Osteoblast (primary cell): ENCODE measurements around the gene FARS2. TPM values are rescaled to one million over a fixed set of nuclear protein-coding genes. Genes with fewer than 3 reads are reported as not detected.

Experiments used
- DNase-seq: peaks from one replicate; pipeline ENCODE4 v3.0.0; 2011; ENCODE audit warnings: low spot score, mixed read lengths; ENCODE audit not compliant: insufficient read length; ENCODE audit errors: missing footprints
- H2AFZ ChIP-seq: 2 replicates; pipeline ENCODE4 v1.6.0; 2011; ENCODE audit warnings: mild to moderate bottlenecking, low read length
- H3K27ac ChIP-seq: 2 replicates; pipeline ENCODE4 v1.5.1; 2011; ENCODE audit warnings: mild to moderate bottlenecking, low read depth, low read length, moderate library complexity
- H3K27me3 ChIP-seq: 2 replicates; pipeline ENCODE4 v1.6.0; 2012; ENCODE audit warnings: mild to moderate bottlenecking, control low read depth, inconsistent platforms, low read length, moderate library complexity; ENCODE audit not compliant: insufficient read depth
- H3K36me3 ChIP-seq: 2 replicates; pipeline ENCODE4 v1.5.1; 2011; ENCODE audit warnings: mild to moderate bottlenecking, low read length, control low read depth, moderate library complexity; ENCODE audit not compliant: insufficient read depth
- H3K4me1 ChIP-seq: 2 replicates; pipeline ENCODE4 v1.5.1; 2011; ENCODE audit warnings: mild to moderate bottlenecking, low read length, control low read depth, moderate library complexity; ENCODE audit not compliant: insufficient read depth
- H3K4me2 ChIP-seq: 2 replicates; pipeline ENCODE4 v1.6.0; 2011; ENCODE audit warnings: mild to moderate bottlenecking, low read length; ENCODE audit not compliant: insufficient read depth
- H3K4me3 ChIP-seq: fragments of 200-600 bp; sonication (generic); 3 replicates; pipeline ENCODE4 v1.5.1; 2012; ENCODE audit warnings: mild to moderate bottlenecking, low read length, inconsistent platforms; ENCODE audit not compliant: insufficient read depth
- H3K79me2 ChIP-seq: 2 replicates; pipeline ENCODE4 v1.6.0; 2012; ENCODE audit warnings: mild to moderate bottlenecking, low read length, control low read depth, inconsistent platforms; ENCODE audit not compliant: insufficient read depth
- H3K9me3 ChIP-seq: 2 replicates; pipeline ENCODE4 v1.5.1; 2011; ENCODE audit warnings: low read depth, low read length, control low read depth
- H4K20me1 ChIP-seq: 2 replicates; pipeline ENCODE4 v1.6.0; 2012; ENCODE audit warnings: mild to moderate bottlenecking, low read length, control low read depth; ENCODE audit not compliant: insufficient read depth
- CTCF ChIP-seq: IDR thresholded peaks from 2 replicates; pipeline ENCODE4 v1.5.1; 2011; ENCODE audit warnings: mild to moderate bottlenecking, low read depth, low read length, moderate library complexity; ENCODE audit errors: extremely low read depth
- total RNA-seq: library from RNA; depleted of rRNA; stranded (reverse); fragments of >200 nt; gene quantifications from 2 replicates; pipeline ENCODE4 v1.2.3, GENCODE V29; 2012

Gene FARS2
- total RNA-seq, 1 donor, result 29.7 TPM

DNA sequence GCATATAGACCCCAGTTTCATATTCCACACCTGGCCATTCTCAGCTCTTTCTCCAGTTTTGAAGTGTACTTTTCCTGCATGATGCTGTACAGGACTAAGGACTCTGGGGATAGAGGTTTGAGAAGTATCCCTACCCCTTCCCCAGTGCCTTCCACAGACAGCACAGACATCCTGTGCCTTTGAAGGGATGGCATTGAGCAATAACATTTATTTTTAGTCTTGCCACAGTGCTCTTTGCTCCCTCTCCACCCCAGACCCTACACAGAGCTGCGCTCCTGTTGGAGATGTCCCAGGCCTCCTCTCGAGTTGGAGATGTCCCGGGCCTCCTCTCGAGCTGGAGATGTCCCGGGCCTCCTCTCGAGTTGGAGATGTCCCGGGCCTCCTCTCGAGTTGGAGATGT is 275.8 kb downstream of the FARS2 start:
- no peaks in the 10 kb centered on the region for H4K20me1 ChIP-seq
- no peaks in the 10 kb centered on the region for H3K9me3 ChIP-seq
- no peaks in the 10 kb centered on the region for H3K79me2 ChIP-seq
- no peak overlapping the region for H3K27ac ChIP-seq
- no peaks in the 10 kb centered on the region for H3K36me3 ChIP-seq
- H3K4me1 ChIP-seq, result peaks cover 18% of the 10 kb centered on the region
- no peaks in the 10 kb centered on the region for H3K27me3 ChIP-seq
- no peak overlapping the region for H2AFZ ChIP-seq
- no peak for DNase-seq
- no peak overlapping the region for H3K4me3 ChIP-seq
- no peak for TF ChIP-seq CTCF
- no peak overlapping the region for H3K4me2 ChIP-seq

DNA sequence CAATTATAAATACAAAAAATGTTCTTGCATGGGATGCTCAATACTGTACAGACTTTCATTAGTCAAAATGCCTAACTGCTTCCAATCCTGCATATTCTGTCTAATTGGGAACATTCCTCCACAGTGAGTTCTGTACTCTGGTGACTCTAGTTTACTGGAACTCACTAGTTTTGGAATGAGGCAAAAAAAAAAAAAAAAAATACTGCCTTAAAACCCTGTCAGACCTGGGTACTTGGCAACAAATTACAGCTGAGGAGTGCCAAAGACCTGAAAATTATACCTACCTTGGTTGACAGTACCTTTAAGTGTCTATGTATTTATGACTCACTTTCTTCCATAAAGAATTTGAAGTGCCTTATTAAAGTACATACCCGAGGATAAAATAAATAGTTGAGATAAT is 276.7 kb downstream of the FARS2 start:
- no peaks in the 10 kb centered on the region for H3K9me3 ChIP-seq

DNA sequence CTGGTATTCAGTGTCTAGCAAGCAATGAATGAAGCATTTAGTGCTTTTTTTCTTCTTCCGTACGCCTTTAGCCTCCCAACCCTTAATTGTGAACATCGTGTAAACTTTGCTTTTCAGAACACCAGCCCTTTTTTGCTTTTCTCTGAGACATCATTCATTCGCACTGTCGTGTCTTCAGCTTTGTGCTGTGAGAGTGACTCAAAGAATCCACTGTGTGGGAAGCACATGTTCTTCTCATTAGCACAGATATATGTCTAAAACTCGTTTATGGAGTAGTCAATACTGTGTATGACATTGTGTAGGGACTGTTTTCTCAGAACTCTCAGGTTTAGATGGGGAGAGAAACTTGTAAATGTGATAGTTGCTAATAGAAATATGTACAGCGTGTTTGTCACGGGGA is 279.1 kb downstream of the FARS2 start:
- no peak for DNase-seq
- Histone ChIP-seq H3K27me3 (no peaks in the 10 kb centered on the region), H3K4me1 (peaks cover 19% of the 10 kb centered on the region), H3K36me3 (no peaks in the 10 kb centered on the region), H3K9me3 (no peaks in the 10 kb centered on the region), H3K27ac (no peak overlapping the region), H2AFZ (no peak overlapping the region), H3K79me2 (no peaks in the 10 kb centered on the region), H4K20me1 (no peaks in the 10 kb centered on the region), H3K4me2 (peak overlapping the region; percentile 12), H3K4me3 (no peak overlapping the region)
- no peak for TF ChIP-seq CTCF

More for the DNA sequence above, 276.7 kb downstream of the FARS2 start:
- no peaks in the 10 kb centered on the region for H3K27me3 ChIP-seq
- H3K4me2 ChIP-seq, result peak overlapping the region; percentile 46
- H3K4me3 ChIP-seq, result no peak overlapping the region
- DNase-seq, result no peak
- TF ChIP-seq CTCF, result no peak
- H4K20me1 ChIP-seq, result no peaks in the 10 kb centered on the region
- H3K27ac ChIP-seq, result peak overlapping the region; percentile 19
- peaks cover 19% of the 10 kb centered on the region for H3K4me1 ChIP-seq
- H2AFZ ChIP-seq, result no peak overlapping the region
- H3K36me3 ChIP-seq, result no peaks in the 10 kb centered on the region
- no peaks in the 10 kb centered on the region for H3K79me2 ChIP-seq

- no peak overlapping the region for H3K27ac ChIP-seq
Observed at GRCh38 chr6:5541025-5541424, 279.7 kb downstream of the FARS2 start.

More at GRCh38 chr6:5541025-5541424, 279.7 kb downstream of the FARS2 start:
- no peaks in the 10 kb centered on the region for H3K36me3 ChIP-seq
- H3K79me2 ChIP-seq, result no peaks in the 10 kb centered on the region
- no peak for DNase-seq
- H3K4me3 ChIP-seq, result no peak overlapping the region
- H2AFZ ChIP-seq, result no peak overlapping the region
- peaks cover 19% of the 10 kb centered on the region for H3K4me1 ChIP-seq
- H3K4me2 ChIP-seq, result no peak overlapping the region
- no peaks in the 10 kb centered on the region for H3K9me3 ChIP-seq
- H3K27me3 ChIP-seq, result no peaks in the 10 kb centered on the region
- TF ChIP-seq CTCF, result no peak
- no peaks in the 10 kb centered on the region for H4K20me1 ChIP-seq
